SU-DHL-6 (cell line): ENCODE measurements around the gene HJURP.

Source experiments
- CTCF ChIP-seq: fragments of 200-600 bp; sonication (generic); IDR thresholded peaks from one replicate; pipeline ENCODE4 v1.5.1; 2017; ENCODE audit warnings: antibody characterized with exemption, mild to moderate bottlenecking, low read length, moderate library complexity; ENCODE audit not compliant: insufficient read depth, poor library complexity, severe bottlenecking
- EZH2phosphoT487 ChIP-seq: fragments of 200-600 bp; sonication (generic), shearing (Covaris generic); conservative IDR thresholded peaks from 2 replicates; pipeline ENCODE4 v1.6.1; 2018; ENCODE audit warnings: mild to moderate bottlenecking, antibody characterized with exemption, low read length, moderate library complexity, mixed read lengths

GRCh38 chr2:233847248-233847898 is 7.0 kb downstream of the HJURP start:
- no peak for TF ChIP-seq CTCF
- no peak for TF ChIP-seq EZH2phosphoT487
